A549 (cell line): ENCODE data around the gene ZFPM1. TPM values are rescaled to one million over a fixed set of nuclear protein-coding genes. Genes with fewer than 3 reads are reported as not detected.
A peak's percentile ranks its signal among the peaks of the same experiment; 100 is the strongest.

Experiments used
- ATAC-seq, 2 experiments: fragments of 200-7000 bp in 1 of 2; fragments of >200 bp in 1 of 2; cut with Nextera tagmentation in 1 of 2; cut with Tn5 transposase in 1 of 2; 3 replicates each; pipeline versions ENCODE4 v1.8.0 to v1.9.1; 2018 to 2020; ENCODE audit warnings: mild to moderate bottlenecking in 1 of 2, moderate library complexity in 1 of 2
- CTCF ChIA-PET: fragments of 300-600 bp; sonication (Branson Sonifier 250); formaldehyde crosslinking; extraction: SDS; loops from one replicate; lab custom pipeline; 2021; ENCODE audit warnings: antibody characterized with exemption, inconsistent platforms; lab: Yijun Ruan, JAX
- POLR2A ChIA-PET: fragments of 350-600 bp; formaldehyde crosslinking; extraction: SDS; loops from one replicate; lab custom pipeline; 2021; ENCODE audit warnings: antibody characterized with exemption, inconsistent platforms; lab: Yijun Ruan, JAX
- DNase-seq, 2 experiments: peaks; one replicate each; pipeline versions ENCODE4 v3.0.0 to v3.0.0-alpha.2; 2011 to 2016; ENCODE audit warnings: low read depth in 1 of 2, low spot score in 1 of 2
- FAIRE-seq: peaks from 2 replicates; lab custom pipeline; 2011; peaks lifted over from hg19 to GRCh38; lab: Jason Lieb, UNC
- H3K27ac ChIP-seq, 2 experiments: fragments of >200 bp; sonication (Bioruptor Twin); formaldehyde crosslinking; 3 replicates each; pipeline ENCODE4 v1.5.1; 2016 to 2017
- H3K4me1 ChIP-seq: fragments of >200 bp; sonication (Bioruptor Twin); formaldehyde crosslinking; 3 replicates; pipeline ENCODE4 v1.6.1; 2016
- H3K4me2 ChIP-seq: fragments of >200 bp; sonication (Bioruptor Twin); formaldehyde crosslinking; 3 replicates; pipeline ENCODE4 v1.6.1; 2016
- H3K4me3 ChIP-seq: fragments of >200 bp; sonication (Bioruptor Twin); formaldehyde crosslinking; 3 replicates; pipeline ENCODE4 v1.5.1; 2016
- H3K9me3 ChIP-seq: fragments of >200 bp; sonication (Bioruptor Twin); formaldehyde crosslinking; 3 replicates; pipeline ENCODE4 v1.6.1; 2016
- CHD2 ChIP-seq: fragments of 150-350 bp; IDR thresholded peaks from 2 replicates; pipeline ENCODE4 v1.6.1; 2014; ENCODE audit warnings: low read length; ENCODE audit not compliant: partially characterized antibody
- ESRRA ChIP-seq: fragments of 150-350 bp; IDR thresholded peaks from 2 replicates; pipeline ENCODE4 v1.6.1; 2014; ENCODE audit warnings: mild to moderate bottlenecking, low read length, borderline replicate concordance
- FOSB ChIP-seq: fragments of 250-450 bp; sonication (Bioruptor Pico); IDR thresholded peaks from 2 replicates; pipeline ENCODE4 v1.5.0; 2020; ENCODE audit warnings: mild to moderate bottlenecking, moderate library complexity
- GATA3 ChIP-seq: IDR thresholded peaks from 2 replicates; pipeline ENCODE4 v1.6.1; 2012; ENCODE audit warnings: borderline replicate concordance
- KDM1A ChIP-seq: fragments of 200-600 bp; sonication (generic); IDR thresholded peaks from 2 replicates; pipeline ENCODE4 v1.6.1; 2016; ENCODE audit warnings: low read depth, mild to moderate bottlenecking
- POLR2AphosphoS2 ChIP-seq: conservative IDR thresholded peaks from 2 replicates; pipeline ENCODE4 v1.6.1; 2012; ENCODE audit warnings: low read length, improper control_type of control experiment, inconsistent platforms
- RARB ChIP-seq: fragments of 250-450 bp; sonication (Bioruptor Pico); IDR thresholded peaks from 2 replicates; pipeline ENCODE4 v1.8.0; 2021; ENCODE audit warnings: mild to moderate bottlenecking, moderate library complexity
- SMC3 ChIP-seq: fragments of >200 bp; sonication (Bioruptor Twin); formaldehyde crosslinking; IDR thresholded peaks from 3 replicates; pipeline ENCODE4 v1.6.1; 2018; ENCODE audit warnings: inconsistent platforms
- WGBS: methylation state at CpG from one replicate; pipeline ENCODE4 v1.1.6; 2017; ENCODE audit errors: missing lambda C conversion rate; 5-methylcytosine and 5-hydroxymethylcytosine counted together
- polyA plus RNA-seq, 4 experiments: library from polyadenylated mRNA; depleted of rRNA in 3 of 4; stranded (reverse); fragments of >200 nt; fragmentation: RNase III in 1 of 4; extraction: RNeasy Plus Mini Kit Qiagen cat#74134 plus additional on column Dnase treatment in 1 of 4; gene quantifications; 2 replicates in 3 of 4; 3 replicates in 1 of 4; pipeline ENCODE4 v1.2.3, GENCODE V29; 2011 to 2017
- TF ChIP-seq, protein P1 (sequence below): fragments of 150-350 bp; IDR thresholded peaks from 2 replicates; pipeline ENCODE4 v1.6.1; 2014; ENCODE audit warnings: low read depth, mild to moderate bottlenecking, low read length
- TF ChIP-seq, protein P2 (sequence below): fragments of >200 bp; sonication (Bioruptor Twin); formaldehyde crosslinking; IDR thresholded peaks from 3 replicates; pipeline ENCODE4 v1.6.1; 2016
- TF ChIP-seq, protein P3 (sequence below): fragments of 200-600 bp; sonication (generic); IDR thresholded peaks from 2 replicates; pipeline ENCODE4 v1.6.1; 2016; ENCODE audit warnings: antibody characterized with exemption, mild to moderate bottlenecking, moderate library complexity

The ZFPM1 gene
- polyA plus RNA-seq, 2 of the 4 experiments (the other 2 are of a cell fraction), result 0.36 to 2.5 TPM

DNA sequence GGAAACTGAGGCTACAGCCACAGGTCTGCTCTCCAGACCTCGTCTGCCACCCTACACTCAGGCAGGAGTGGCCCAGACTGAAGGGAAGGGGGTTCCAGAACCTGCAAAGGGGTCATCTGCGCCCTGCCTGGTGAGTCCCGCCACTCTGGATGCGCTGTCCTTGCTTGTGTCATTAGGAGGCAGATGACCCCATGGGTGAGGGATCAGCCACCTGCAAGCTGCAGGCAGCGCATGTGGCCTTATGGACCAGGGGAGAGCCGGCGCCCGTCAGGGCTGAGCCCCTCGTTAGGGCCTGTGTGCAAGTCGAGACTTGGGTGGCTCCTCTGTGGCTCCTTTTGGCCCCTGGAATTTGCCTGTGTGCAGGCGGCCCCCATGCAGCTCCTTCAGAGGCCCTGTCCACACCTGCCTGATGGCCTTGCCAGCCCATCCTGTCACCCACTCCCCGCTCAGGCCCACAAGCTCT lies 5.7 kb downstream of the ZFPM1 start (continued):
- TF ChIP-seq CHD2 (no peak), KDM1A (no peak)
- TF ChIP-seq, protein P1, sequence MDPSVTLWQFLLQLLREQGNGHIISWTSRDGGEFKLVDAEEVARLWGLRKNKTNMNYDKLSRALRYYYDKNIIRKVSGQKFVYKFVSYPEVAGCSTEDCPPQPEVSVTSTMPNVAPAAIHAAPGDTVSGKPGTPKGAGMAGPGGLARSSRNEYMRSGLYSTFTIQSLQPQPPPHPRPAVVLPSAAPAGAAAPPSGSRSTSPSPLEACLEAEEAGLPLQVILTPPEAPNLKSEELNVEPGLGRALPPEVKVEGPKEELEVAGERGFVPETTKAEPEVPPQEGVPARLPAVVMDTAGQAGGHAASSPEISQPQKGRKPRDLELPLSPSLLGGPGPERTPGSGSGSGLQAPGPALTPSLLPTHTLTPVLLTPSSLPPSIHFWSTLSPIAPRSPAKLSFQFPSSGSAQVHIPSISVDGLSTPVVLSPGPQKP, result no peak

DNA sequence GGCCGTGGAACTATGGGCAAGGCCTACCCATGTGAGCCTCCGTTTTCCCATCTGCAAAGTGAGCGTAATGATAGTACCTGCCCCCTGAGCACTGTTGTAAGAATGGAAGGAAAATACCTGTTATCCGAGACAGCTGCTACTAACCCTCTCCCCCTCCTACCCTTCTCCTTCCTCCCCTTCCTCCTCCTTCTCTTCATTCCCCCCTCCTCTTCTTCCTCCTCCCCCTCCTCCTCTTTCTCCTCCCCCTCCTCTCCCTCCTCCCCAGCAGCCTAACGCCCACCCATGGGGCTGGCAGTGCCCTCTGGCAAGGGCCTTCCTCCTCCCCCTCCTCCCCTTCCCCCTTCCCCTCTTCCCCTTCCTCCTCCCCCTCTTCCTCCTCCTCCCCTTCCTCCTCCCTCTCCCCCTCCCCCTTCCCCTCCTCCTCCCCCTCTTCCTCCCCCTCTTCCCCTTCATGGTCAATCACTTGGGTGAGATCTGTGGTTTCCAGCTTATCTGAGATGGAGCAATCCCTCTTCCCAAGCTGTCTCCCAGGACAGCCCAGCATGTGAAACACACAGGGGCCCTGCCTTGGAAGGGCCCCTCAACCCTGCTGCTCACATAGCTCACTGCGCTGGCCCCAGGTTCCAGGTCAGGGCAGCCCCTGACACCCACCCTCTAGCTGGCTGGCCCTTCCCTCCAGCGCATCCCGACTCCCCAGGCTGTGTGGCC lies 6.4 kb downstream of the ZFPM1 start:
- CTCF ChIA-PET, result interaction anchor here (2.6 kb wide), 1 partner anchor 21 kb away, joined by 7 read pairs; no protein-coding TSS in a partner anchor
- POLR2A ChIA-PET, result no interaction called here
- Histone ChIP-seq H3K4me3 (no peak overlapping the region), H3K27ac (no peak overlapping the region), H3K9me3 (no peaks in the 10 kb centered on the region), H3K4me1 (peaks cover 26% of the 10 kb centered on the region), H3K4me2 (no peak overlapping the region)
- TF ChIP-seq RARB (CRISPR knock-in tag) (no peak), SMC3 (no peak), ESRRA (no peak)
- TF ChIP-seq, protein P2, sequence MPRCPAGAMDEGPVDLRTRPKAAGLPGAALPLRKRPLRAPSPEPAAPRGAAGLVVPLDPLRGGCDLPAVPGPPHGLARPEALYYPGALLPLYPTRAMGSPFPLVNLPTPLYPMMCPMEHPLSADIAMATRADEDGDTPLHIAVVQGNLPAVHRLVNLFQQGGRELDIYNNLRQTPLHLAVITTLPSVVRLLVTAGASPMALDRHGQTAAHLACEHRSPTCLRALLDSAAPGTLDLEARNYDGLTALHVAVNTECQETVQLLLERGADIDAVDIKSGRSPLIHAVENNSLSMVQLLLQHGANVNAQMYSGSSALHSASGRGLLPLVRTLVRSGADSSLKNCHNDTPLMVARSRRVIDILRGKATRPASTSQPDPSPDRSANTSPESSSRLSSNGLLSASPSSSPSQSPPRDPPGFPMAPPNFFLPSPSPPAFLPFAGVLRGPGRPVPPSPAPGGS, result no peak
- no peak for FAIRE-seq
- 84% methylated on average over 7 of the region's 8 CpGs for WGBS
- ATAC-seq, result no peak
- no peak for DNase-seq

DNA sequence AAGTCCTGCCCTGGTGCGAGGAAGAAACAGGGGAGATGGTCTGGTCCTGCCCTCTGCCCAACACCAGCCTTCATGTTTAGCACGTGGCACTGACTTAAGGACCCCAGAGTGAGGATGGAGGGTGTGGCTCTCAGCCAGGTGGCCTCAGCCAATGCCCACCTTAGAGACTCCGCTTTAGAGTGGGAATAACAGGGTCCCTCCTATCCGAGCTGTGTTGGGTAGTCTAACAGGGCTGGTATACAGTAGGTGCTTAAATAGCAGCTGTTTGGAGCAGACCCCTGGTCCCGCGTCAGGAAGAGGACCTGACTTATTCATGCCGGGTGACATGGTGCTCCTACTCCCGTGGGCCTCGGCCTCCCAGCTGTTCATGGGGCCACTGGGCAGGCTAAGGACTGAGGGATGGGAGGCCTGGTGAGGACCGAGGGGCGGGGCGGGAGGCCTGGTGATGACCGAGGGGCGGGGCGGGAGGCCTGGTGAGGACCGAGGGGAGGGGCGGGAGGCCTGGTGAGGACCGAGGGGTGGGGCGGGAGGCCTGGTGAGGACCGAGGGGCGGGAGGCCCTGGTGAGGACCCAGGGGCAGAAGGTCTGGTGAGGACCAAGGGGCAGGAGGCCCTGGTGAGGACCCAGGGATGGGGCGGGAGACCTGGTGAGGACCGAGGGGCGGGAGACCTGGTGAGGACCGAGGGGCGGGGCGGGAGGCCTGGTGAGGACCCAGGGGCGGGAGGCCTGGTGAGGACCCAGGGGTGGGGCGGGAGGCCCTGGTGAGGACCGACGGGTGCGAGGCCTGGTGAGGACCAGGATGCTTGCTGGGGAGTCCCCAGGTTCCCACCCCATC lies 7.6 kb downstream of the ZFPM1 start:
- ChIA-PET POLR2A (no interaction called here), CTCF (interaction anchor here (0.9 to 2.6 kb wide), 2 partner anchors 22 to 26 kb away, joined by 3 to 7 read pairs; no protein-coding TSS in a partner anchor)
- WGBS, result 79% methylated on average over 14 of the region's 32 CpGs
- ATAC-seq (no peak), DNase-seq (no peak), FAIRE-seq (no peak)
- H3K4me1 ChIP-seq, result peaks cover 22% of the 10 kb centered on the region
- H3K4me3 ChIP-seq, result no peak overlapping the region
- H3K4me2 ChIP-seq, result no peak overlapping the region
- H3K9me3 ChIP-seq, result no peaks in the 10 kb centered on the region
- TF ChIP-seq GATA3 (no peak), POLR2AphosphoS2 (no peak), FOSB (no peak)
- TF ChIP-seq, protein P3, sequence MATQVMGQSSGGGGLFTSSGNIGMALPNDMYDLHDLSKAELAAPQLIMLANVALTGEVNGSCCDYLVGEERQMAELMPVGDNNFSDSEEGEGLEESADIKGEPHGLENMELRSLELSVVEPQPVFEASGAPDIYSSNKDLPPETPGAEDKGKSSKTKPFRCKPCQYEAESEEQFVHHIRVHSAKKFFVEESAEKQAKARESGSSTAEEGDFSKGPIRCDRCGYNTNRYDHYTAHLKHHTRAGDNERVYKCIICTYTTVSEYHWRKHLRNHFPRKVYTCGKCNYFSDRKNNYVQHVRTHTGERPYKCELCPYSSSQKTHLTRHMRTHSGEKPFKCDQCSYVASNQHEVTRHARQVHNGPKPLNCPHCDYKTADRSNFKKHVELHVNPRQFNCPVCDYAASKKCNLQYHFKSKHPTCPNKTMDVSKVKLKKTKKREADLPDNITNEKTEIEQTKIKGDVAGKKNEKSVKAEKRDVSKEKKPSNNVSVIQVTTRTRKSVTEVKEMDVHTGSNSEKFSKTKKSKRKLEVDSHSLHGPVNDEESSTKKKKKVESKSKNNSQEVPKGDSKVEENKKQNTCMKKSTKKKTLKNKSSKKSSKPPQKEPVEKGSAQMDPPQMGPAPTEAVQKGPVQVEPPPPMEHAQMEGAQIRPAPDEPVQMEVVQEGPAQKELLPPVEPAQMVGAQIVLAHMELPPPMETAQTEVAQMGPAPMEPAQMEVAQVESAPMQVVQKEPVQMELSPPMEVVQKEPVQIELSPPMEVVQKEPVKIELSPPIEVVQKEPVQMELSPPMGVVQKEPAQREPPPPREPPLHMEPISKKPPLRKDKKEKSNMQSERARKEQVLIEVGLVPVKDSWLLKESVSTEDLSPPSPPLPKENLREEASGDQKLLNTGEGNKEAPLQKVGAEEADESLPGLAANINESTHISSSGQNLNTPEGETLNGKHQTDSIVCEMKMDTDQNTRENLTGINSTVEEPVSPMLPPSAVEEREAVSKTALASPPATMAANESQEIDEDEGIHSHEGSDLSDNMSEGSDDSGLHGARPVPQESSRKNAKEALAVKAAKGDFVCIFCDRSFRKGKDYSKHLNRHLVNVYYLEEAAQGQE, result no peak
- H3K27ac ChIP-seq, result peak overlapping the region in 1 of 2 experiments; percentile 25; a peak in 1 of 6 replicates
